Measurements from ENCODE around the gene DMD.

The DMD gene

GRCh38 chrX:31820430-31821210, 1390.7 kb downstream of the DMD start:
- H3K4me2 ChIP-seq (ENCODE audit: low read depth, low read length, poor library complexity, severe bottlenecking), result peak overlapping the region; percentile 66
- no peaks in the 10 kb centered on the region for H3K27me3 ChIP-seq (ENCODE audit: insufficient read depth, low read length, poor library complexity, severe bottlenecking)
- no peaks in the 10 kb centered on the region for H3K9me2 ChIP-seq (replicated peaks; ENCODE audit: low read depth, low read length)
- H3K4me3 ChIP-seq (ENCODE audit: low read length, poor library complexity, severe bottlenecking), result peak overlapping the region; percentile 13
- no peaks in the 10 kb centered on the region for H3K9me3 ChIP-seq (ENCODE audit: insufficient read depth, low read depth, low read length)
- peak overlapping the region; percentile 68 for H2AFZ ChIP-seq (ENCODE audit: low read length)
- no peaks in the 10 kb centered on the region for H3K36me3 ChIP-seq (ENCODE audit: insufficient read depth, low read length)
- H3F3A ChIP-seq (ENCODE audit: low read depth), result no peaks in the 10 kb centered on the region
- H4K20me1 ChIP-seq (ENCODE audit: insufficient read depth, low read length, poor library complexity, severe bottlenecking), result no peaks in the 10 kb centered on the region
- peaks cover 22% of the 10 kb centered on the region for H3K4me1 ChIP-seq (ENCODE audit: insufficient read depth, low read length, poor library complexity, severe bottlenecking)
- H3K9ac ChIP-seq (ENCODE audit: low read depth, low read length, poor library complexity, severe bottlenecking), result peak overlapping the region; percentile 54
- H3K79me2 ChIP-seq (ENCODE audit: insufficient read depth, low read length), result no peaks in the 10 kb centered on the region
- TF ChIP-seq CTCF (conservative IDR thresholded peaks at IDR 0.05; ENCODE audit: low read length), result no peak
- no peak for TF ChIP-seq EZH2phosphoT487 (IDR thresholded peaks at IDR 0.05; ENCODE audit: borderline replicate concordance)

- no peaks in the 10 kb centered on the region for H4K20me1 ChIP-seq (ENCODE audit: insufficient read depth, low read length, poor library complexity, severe bottlenecking)
- no peaks in the 10 kb centered on the region for H3F3A ChIP-seq (ENCODE audit: low read depth)
- no peaks in the 10 kb centered on the region for H3K9me2 ChIP-seq (replicated peaks; ENCODE audit: low read depth, low read length)
- peak overlapping the region; percentile 25 for H3K4me3 ChIP-seq (ENCODE audit: low read length, poor library complexity, severe bottlenecking)
- H2AFZ ChIP-seq (ENCODE audit: low read length), result no peak overlapping the region
- no peak for TF ChIP-seq CTCF (conservative IDR thresholded peaks at IDR 0.05; ENCODE audit: low read length)
- no peak for TF ChIP-seq EZH2phosphoT487 (IDR thresholded peaks at IDR 0.05; ENCODE audit: borderline replicate concordance)
- H3K36me3 ChIP-seq (ENCODE audit: insufficient read depth, low read length), result no peaks in the 10 kb centered on the region
- peaks cover 22% of the 10 kb centered on the region for H3K4me1 ChIP-seq (ENCODE audit: insufficient read depth, low read length, poor library complexity, severe bottlenecking)
- H3K4me2 ChIP-seq (ENCODE audit: low read depth, low read length, poor library complexity, severe bottlenecking), result no peak overlapping the region
- no peaks in the 10 kb centered on the region for H3K9me3 ChIP-seq (ENCODE audit: insufficient read depth, low read depth, low read length)
- H3K79me2 ChIP-seq (ENCODE audit: insufficient read depth, low read length), result no peaks in the 10 kb centered on the region
- H3K27me3 ChIP-seq (ENCODE audit: insufficient read depth, low read length, poor library complexity, severe bottlenecking), result no peaks in the 10 kb centered on the region
- H3K9ac ChIP-seq (ENCODE audit: low read depth, low read length, poor library complexity, severe bottlenecking), result no peak overlapping the region
Measured at GRCh38 chrX:31819455-31819854, 1391.9 kb downstream of the DMD start.

GRCh38 chrX:31811106-31811505, 1400.2 kb downstream of the DMD start:
- no peaks in the 10 kb centered on the region for H3K4me1 ChIP-seq (ENCODE audit: insufficient read depth, low read length, poor library complexity, severe bottlenecking)
- H3K9ac ChIP-seq (ENCODE audit: low read depth, low read length, poor library complexity, severe bottlenecking), result no peak overlapping the region
- no peaks in the 10 kb centered on the region for H3K36me3 ChIP-seq (ENCODE audit: insufficient read depth, low read length)
- no peak overlapping the region for H2AFZ ChIP-seq (ENCODE audit: low read length)
- no peaks in the 10 kb centered on the region for H3K9me2 ChIP-seq (replicated peaks; ENCODE audit: low read depth, low read length)
- no peaks in the 10 kb centered on the region for H4K20me1 ChIP-seq (ENCODE audit: insufficient read depth, low read length, poor library complexity, severe bottlenecking)
- H3K4me3 ChIP-seq (ENCODE audit: low read length, poor library complexity, severe bottlenecking), result no peak overlapping the region
- no peaks in the 10 kb centered on the region for H3K79me2 ChIP-seq (ENCODE audit: insufficient read depth, low read length)
- H3K4me2 ChIP-seq (ENCODE audit: low read depth, low read length, poor library complexity, severe bottlenecking), result no peak overlapping the region
- H3F3A ChIP-seq (ENCODE audit: low read depth), result no peaks in the 10 kb centered on the region
- no peaks in the 10 kb centered on the region for H3K27me3 ChIP-seq (ENCODE audit: insufficient read depth, low read length, poor library complexity, severe bottlenecking)
- TF ChIP-seq CTCF (conservative IDR thresholded peaks at IDR 0.05; ENCODE audit: low read length), result no peak
- no peak for TF ChIP-seq EZH2phosphoT487 (IDR thresholded peaks at IDR 0.05; ENCODE audit: borderline replicate concordance)
- H3K9me3 ChIP-seq (ENCODE audit: insufficient read depth, low read depth, low read length), result no peaks in the 10 kb centered on the region
